NCI-H748 (cell line): Measurements from ENCODE around the gene NCAM2.
A peak's percentile ranks its signal among the peaks of the same experiment; 100 is the strongest.

ENCODE experiments used
- DNase-seq: peaks from one replicate; lab custom pipeline; 2025; ENCODE audit not compliant: unreplicated experiment; lab: John Stamatoyannopoulos, UW

The NCAM2 gene

GRCh38 chr21:21434944-21435343 lies 436.7 kb downstream of the NCAM2 start:
- no peak for DNase-seq

- DNase-seq, result no peak
These were observed 437.9 kb downstream of the NCAM2 start for GRCh38 chr21:21436012-21436534.

GRCh38 chr21:21439761-21440160 lies 441.6 kb downstream of the NCAM2 start:
- no peak for DNase-seq

GRCh38 chr21:21457077-21457476 lies 458.9 kb downstream of the NCAM2 start:
- DNase-seq, result no peak

- no peak for DNase-seq
These were observed 460.0 kb downstream of the NCAM2 start for GRCh38 chr21:21458124-21458631.

- no peak for DNase-seq
These were observed 462.8 kb downstream of the NCAM2 start for GRCh38 chr21:21460979-21461378.

- DNase-seq, result no peak
These were observed 465.2 kb downstream of the NCAM2 start for GRCh38 chr21:21463456-21463855.

GRCh38 chr21:21464684-21465083 lies 466.5 kb downstream of the NCAM2 start:
- DNase-seq, result no peak

GRCh38 chr21:21466752-21467151 lies 468.5 kb downstream of the NCAM2 start:
- DNase-seq, result no peak

- no peak for DNase-seq
These were observed 469.8 kb downstream of the NCAM2 start for GRCh38 chr21:21468003-21468402.

GRCh38 chr21:21481239-21481638 lies 483.0 kb downstream of the NCAM2 start:
- DNase-seq, result peak; percentile 2

GRCh38 chr21:21508859-21509258 lies 510.6 kb downstream of the NCAM2 start:
- DNase-seq, result no peak

- peak; percentile 6 for DNase-seq
These were observed 532.5 kb downstream of the NCAM2 start for GRCh38 chr21:21530680-21531079.

- DNase-seq, result peak; percentile 4
These were observed 549.3 kb downstream of the NCAM2 start for GRCh38 chr21:21547368-21547953.

- no peak for DNase-seq
These were observed 561.3 kb downstream of the NCAM2 start for GRCh38 chr21:21559285-21560045.
